GM06990 (cell line): Measurements from ENCODE around the gene BIN1.
A peak's percentile ranks its signal among the peaks of the same experiment; 100 is the strongest.

Experiments
- DNase-seq: peaks from one replicate; pipeline ENCODE4 v3.0.0-alpha.2; 2011; ENCODE audit not compliant: insufficient read length; ENCODE audit errors: extremely low read depth
- H3K27me3 ChIP-seq: replicated peaks from 2 replicates; pipeline ENCODE4 v1.6.0; 2011; ENCODE audit warnings: low read length; ENCODE audit not compliant: control insufficient read depth, insufficient read depth
- H3K36me3 ChIP-seq: 2 replicates; pipeline ENCODE4 v1.5.1; 2011; ENCODE audit warnings: low read length; ENCODE audit not compliant: control insufficient read depth, insufficient read depth
- H3K4me3 ChIP-seq: replicated peaks from 2 replicates; pipeline ENCODE4 v1.5.1; 2011; ENCODE audit warnings: low read depth, mild to moderate bottlenecking, control low read depth, low read length
- TF ChIP-seq, protein P1 (sequence below): IDR thresholded peaks from 2 replicates; pipeline ENCODE4 v1.5.1; 2011; ENCODE audit warnings: low read length, control low read depth, mild to moderate bottlenecking, inconsistent platforms; ENCODE audit not compliant: insufficient read depth, poor library complexity, severe bottlenecking

The BIN1 gene

DNA sequence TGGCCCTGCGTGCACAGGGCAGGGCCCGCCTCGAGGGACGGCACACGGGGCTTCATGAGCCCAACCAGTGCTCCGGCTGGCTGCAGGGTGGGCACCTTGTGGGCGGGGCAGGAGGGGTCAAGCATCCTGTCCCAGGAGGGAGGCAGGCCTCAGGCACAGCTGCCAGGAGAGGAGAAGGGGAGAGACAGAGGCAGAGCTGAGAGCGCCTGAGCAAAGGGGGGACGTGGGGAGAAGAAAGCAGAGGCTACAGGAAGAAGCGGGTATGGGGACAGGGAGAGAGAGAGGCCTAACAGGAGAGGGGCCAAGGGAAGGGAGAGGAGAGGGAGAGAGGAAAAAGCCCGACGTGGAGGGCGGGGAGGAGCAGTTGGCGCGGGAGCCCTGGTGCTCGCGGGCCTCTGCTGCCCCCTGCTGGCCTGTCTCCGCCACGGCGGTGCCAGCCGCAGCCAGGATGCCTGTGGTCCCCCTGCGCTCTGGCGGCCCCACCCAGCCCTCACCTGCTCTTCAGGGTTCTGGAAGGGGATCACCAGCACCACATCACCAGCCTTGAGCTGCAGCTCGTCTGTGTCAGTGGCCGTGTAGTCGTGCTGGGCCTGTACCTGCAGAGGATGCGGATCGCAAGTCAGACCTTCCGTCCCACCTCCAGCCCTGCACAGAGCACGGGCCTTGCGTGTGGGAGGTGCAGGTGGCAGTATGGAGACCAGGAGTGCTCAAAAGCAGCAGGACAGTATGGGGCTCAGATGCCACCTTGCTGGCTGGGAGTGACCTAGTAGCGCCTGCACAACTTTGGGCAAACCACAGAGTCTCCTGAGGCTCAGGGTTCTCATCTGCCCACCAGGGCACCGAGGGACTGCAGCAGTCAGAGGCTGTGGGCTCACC, 56.8 kb downstream of the BIN1 start:
- Histone ChIP-seq H3K4me3 (no peak overlapping the region), H3K36me3 (no peaks in the 10 kb centered on the region), H3K27me3 (no peaks in the 10 kb centered on the region)
- TF ChIP-seq, protein P1, sequence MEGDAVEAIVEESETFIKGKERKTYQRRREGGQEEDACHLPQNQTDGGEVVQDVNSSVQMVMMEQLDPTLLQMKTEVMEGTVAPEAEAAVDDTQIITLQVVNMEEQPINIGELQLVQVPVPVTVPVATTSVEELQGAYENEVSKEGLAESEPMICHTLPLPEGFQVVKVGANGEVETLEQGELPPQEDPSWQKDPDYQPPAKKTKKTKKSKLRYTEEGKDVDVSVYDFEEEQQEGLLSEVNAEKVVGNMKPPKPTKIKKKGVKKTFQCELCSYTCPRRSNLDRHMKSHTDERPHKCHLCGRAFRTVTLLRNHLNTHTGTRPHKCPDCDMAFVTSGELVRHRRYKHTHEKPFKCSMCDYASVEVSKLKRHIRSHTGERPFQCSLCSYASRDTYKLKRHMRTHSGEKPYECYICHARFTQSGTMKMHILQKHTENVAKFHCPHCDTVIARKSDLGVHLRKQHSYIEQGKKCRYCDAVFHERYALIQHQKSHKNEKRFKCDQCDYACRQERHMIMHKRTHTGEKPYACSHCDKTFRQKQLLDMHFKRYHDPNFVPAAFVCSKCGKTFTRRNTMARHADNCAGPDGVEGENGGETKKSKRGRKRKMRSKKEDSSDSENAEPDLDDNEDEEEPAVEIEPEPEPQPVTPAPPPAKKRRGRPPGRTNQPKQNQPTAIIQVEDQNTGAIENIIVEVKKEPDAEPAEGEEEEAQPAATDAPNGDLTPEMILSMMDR, result peak; percentile 92
- peak; percentile 55 for DNase-seq

DNA sequence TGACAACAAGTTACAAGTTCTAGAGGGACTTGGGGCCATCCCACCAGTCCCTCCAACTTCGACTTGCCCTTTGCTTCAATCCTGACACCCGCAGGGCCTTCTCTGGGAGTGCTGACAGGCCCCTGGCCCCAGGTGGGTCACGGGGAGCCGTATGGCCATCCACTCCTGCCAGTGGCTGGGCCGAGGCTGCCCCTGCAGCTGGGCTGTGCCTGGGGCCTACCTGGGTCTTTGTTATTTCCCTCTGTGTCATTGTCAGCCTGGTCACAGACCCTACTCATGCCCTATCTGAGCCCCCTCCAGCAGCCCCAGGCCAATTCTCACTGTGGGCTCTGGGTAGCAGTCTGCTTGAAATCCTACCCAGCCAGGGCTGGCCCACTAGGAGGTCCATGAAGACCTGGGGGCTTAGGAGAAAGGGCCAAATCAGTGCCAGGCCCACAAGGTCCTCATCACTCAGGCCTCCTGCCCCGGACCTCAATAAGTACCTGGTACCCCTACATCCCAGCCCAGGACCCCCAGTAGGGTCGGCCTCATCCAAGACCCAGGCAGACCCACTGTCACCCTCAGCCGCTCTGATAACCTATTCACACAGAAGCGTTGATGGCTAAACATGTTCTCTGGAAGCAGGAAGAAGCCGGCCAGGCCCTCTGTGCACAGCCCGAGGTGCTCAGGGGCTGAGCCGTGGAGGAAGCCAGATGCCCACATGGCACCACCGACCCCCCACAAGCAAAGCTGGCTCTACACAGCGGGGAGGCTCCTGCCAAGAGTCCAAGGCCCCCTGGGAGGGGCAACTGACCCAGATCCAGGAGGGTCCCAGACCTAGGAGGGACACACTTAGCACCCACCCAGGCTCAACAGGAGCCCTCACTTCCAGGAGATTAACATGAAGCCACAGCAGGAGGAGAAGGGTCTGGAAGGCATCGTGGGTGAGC, 57.7 kb downstream of the BIN1 start:
- no peaks in the 10 kb centered on the region for H3K27me3 ChIP-seq
- no peak overlapping the region for H3K4me3 ChIP-seq
- no peak for DNase-seq
- no peaks in the 10 kb centered on the region for H3K36me3 ChIP-seq
- TF ChIP-seq, protein P1, result no peak

- TF ChIP-seq, protein P1, result no peak
- H3K36me3 ChIP-seq, result no peaks in the 10 kb centered on the region
Observed at GRCh38 chr2:127048618-127048935, 58.4 kb downstream of the BIN1 start.

DNA sequence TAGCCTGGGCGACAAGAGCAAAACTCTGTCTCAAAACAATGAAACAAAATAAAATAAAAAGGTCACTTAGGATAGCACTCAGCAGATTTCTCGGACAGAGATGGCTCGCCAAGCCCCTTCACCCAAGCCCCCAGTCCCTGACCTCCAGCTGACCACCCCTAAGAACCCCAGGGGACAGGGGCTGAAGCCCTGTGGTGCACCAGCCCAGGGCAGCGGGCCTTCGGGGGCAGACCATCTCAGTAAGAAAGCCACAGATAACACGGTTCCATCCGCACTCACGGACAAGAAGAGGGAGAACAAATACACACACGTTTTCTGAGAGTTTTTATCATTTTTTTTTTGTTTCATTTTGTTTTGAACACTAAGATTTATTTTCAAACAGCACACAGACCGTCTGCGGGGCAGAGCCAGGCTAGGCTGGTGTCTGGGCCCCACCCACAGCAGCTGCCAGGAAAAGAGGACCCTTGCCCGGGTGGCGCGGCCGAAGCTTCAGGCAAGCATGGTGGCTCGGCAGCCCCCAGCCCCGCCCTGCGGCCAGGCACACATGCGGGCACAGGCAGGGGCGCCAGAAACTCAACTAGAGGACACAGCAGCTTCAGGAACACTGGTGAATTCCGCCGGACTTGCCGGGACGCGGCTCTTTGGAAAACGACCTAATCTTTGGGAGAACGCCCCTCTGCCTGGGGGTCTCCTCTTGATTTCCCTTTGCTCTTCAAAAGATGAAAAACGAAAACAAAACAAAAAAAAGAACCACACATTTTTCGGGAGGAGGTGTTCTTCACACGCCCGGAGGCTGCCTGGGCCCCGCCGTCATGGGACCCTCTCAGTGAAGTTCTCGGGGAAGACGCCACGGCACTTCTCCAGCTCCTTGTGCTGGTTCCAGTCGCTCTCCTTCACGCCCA, 59.0 kb downstream of the BIN1 start:
- TF ChIP-seq, protein P1, result no peak
- no peak for DNase-seq
- Histone ChIP-seq H3K36me3 (no peaks in the 10 kb centered on the region), H3K27me3 (no peaks in the 10 kb centered on the region), H3K4me3 (no peak overlapping the region)

More at GRCh38 chr2:127048618-127048935, 58.4 kb downstream of the BIN1 start:
- no peak for DNase-seq
- Histone ChIP-seq H3K4me3 (no peak overlapping the region), H3K27me3 (no peaks in the 10 kb centered on the region)

- no peak overlapping the region for H3K4me3 ChIP-seq
- DNase-seq, result no peak
- H3K36me3 ChIP-seq, result no peaks in the 10 kb centered on the region
- H3K27me3 ChIP-seq, result no peaks in the 10 kb centered on the region
- TF ChIP-seq, protein P1, result no peak
Observed at GRCh38 chr2:127047054-127047453, 59.9 kb downstream of the BIN1 start.
